Kidney epithelial cell (primary cell): Measurements from ENCODE around the gene KCTD1. TPM values are rescaled to one million over a fixed set of nuclear protein-coding genes. Genes with fewer than 3 reads are reported as not detected.

ENCODE experiments used
- DNase-seq: peaks from one replicate; pipeline ENCODE4 v3.0.0-alpha.2; 2010; ENCODE audit warnings: low read depth
- H3K27me3 ChIP-seq: 2 replicates; pipeline ENCODE4 v1.6.0; 2011; ENCODE audit warnings: low read length; ENCODE audit not compliant: control insufficient read depth, insufficient read depth
- H3K36me3 ChIP-seq: 2 replicates; pipeline ENCODE4 v1.5.1; 2011; ENCODE audit warnings: low read length; ENCODE audit not compliant: control insufficient read depth, insufficient read depth
- H3K4me3 ChIP-seq: 2 replicates; pipeline ENCODE4 v1.5.1; 2011; ENCODE audit warnings: low read depth, mild to moderate bottlenecking, control low read depth, low read length
- total RNA-seq: library from RNA; depleted of rRNA; stranded (reverse); fragments of >200 nt; gene quantifications from 2 replicates; pipeline ENCODE4 v1.2.3, GENCODE V29; 2015
- TF ChIP-seq, protein P1 (sequence below): IDR thresholded peaks from 2 replicates; pipeline ENCODE4 v1.5.1; 2011; ENCODE audit warnings: mild to moderate bottlenecking, moderate library complexity, low read length, control low read depth, inconsistent platforms; ENCODE audit not compliant: insufficient read depth, poor library complexity, severe bottlenecking

Gene KCTD1
- total RNA-seq, 1 donor from 2014 or later, result 30.5 TPM

DNA sequence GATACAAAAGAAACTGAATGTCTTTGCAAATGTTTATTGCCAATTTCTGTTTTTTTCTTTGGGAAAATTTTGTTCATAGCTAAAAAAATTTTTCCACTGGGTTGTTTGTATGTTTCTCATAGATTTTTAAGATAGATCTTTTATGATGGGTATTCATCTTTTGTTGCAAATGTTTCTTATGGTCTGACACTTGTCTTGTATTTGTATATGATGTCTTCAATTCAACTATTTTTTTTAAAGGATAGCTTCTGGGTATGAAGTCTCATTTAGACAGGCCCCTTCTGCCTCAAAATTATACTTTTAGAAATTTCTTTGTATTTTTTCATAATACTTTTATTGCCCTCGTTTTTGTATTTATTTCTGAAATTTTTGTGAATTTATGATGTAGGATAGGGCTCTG is 73.8 kb downstream of the KCTD1 start:
- TF ChIP-seq, protein P1, sequence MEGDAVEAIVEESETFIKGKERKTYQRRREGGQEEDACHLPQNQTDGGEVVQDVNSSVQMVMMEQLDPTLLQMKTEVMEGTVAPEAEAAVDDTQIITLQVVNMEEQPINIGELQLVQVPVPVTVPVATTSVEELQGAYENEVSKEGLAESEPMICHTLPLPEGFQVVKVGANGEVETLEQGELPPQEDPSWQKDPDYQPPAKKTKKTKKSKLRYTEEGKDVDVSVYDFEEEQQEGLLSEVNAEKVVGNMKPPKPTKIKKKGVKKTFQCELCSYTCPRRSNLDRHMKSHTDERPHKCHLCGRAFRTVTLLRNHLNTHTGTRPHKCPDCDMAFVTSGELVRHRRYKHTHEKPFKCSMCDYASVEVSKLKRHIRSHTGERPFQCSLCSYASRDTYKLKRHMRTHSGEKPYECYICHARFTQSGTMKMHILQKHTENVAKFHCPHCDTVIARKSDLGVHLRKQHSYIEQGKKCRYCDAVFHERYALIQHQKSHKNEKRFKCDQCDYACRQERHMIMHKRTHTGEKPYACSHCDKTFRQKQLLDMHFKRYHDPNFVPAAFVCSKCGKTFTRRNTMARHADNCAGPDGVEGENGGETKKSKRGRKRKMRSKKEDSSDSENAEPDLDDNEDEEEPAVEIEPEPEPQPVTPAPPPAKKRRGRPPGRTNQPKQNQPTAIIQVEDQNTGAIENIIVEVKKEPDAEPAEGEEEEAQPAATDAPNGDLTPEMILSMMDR, result no peak
- Histone ChIP-seq H3K4me3 (no peak overlapping the region), H3K36me3 (no peaks in the 10 kb centered on the region), H3K27me3 (no peaks in the 10 kb centered on the region)
- DNase-seq, result no peak

DNA sequence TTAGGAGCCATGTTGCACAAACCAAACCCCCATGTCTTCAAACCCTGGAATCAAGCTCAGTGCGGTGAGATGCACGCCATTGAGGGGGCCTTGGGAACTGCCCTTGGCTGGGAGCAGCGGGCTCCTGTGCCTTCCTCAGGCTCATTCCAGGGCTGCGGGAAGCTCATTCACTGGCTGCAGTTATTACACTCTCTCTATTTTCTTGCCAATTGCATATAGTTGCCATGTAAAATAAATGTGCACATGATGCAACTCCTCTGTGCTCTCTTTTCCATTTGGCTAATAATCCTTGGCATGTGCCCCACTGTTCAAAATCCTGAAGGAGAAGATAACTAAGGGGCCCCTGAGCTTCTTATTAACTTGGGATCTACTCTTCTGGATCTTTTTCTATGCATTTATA is 74.7 kb downstream of the KCTD1 start:
- H3K4me3 ChIP-seq, result no peak overlapping the region
- no peaks in the 10 kb centered on the region for H3K27me3 ChIP-seq
- DNase-seq, result no peak
- TF ChIP-seq, protein P1, result no peak
- H3K36me3 ChIP-seq, result no peaks in the 10 kb centered on the region

DNA sequence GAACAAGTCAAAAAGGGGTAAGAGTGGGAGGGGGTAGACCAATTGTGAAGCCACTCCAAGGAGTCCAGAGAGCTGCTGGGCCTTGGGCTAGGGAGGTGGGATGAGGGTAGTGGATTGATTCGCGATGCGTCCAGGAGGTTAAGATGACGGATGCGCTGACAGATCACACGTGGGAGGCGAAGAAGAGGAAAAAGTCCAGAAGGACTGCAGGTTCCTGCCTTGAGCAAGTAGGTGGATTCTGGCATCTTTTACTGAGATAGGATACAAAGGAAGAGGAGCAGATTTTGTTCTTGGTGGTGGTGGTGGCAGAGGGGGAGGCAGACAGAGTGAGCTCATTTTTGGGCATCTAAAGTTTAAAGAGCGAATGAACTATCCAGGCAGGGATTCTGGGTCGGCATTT is 76.5 kb downstream of the KCTD1 start:
- TF ChIP-seq, protein P1, result no peak
- no peaks in the 10 kb centered on the region for H3K27me3 ChIP-seq
- no peak for DNase-seq
- no peaks in the 10 kb centered on the region for H3K36me3 ChIP-seq
- H3K4me3 ChIP-seq, result no peak overlapping the region

DNA sequence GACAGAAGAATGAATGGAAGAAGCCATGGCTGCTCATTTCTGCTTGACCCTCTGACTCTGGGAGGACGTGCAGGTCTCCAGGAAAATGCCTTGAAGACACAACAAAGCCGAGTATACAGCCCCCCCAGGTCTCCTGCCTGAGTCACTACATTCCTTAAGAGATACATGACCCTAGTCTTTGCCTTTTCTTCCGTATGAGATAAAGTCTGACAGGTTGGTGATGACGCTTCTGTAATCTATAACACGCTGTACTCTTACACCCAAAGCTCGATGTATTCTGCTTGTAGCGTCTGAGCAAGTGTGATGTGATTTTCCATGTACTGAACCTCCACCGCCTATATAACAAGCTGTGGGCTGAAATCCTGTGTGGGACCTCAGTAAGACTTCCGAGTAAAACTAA is 77.3 kb downstream of the KCTD1 start:
- Histone ChIP-seq H3K4me3 (no peak overlapping the region), H3K27me3 (no peaks in the 10 kb centered on the region), H3K36me3 (no peaks in the 10 kb centered on the region)
- DNase-seq, result no peak
- TF ChIP-seq, protein P1, result no peak

DNA sequence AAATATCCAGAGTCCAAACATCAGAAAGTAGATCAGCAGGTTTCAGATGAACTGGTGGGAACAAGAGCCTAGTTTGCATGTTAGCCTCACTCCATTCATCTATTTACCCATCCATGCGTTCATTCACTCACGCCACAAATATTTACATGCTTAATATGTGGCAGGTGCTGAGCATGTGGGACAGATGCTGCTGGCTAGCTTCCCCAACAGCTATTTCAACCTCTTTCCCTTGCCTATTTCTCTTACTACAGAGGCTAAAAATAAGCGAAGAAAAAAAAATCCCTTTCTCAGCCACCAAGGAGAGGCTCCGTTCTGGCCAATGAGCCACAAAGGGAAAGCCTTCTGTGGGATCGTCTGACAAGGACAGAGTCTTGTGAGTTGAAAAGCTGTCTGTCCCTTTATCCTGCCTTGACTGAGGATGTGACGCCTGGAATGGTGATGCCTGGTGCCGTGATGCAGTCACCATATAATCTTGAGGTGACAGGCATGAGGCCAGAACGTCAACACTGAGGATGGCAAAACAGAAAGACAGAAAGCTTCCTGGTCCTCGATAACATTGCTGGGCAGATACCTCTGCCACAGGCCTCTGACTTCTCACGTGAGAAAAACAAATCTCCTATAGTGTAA is 78.2 kb downstream of the KCTD1 start:
- TF ChIP-seq, protein P1, result no peak
- Histone ChIP-seq H3K36me3 (peaks cover 1% of the 10 kb centered on the region), H3K27me3 (no peaks in the 10 kb centered on the region), H3K4me3 (no peak overlapping the region)
- DNase-seq, result no peak

DNA sequence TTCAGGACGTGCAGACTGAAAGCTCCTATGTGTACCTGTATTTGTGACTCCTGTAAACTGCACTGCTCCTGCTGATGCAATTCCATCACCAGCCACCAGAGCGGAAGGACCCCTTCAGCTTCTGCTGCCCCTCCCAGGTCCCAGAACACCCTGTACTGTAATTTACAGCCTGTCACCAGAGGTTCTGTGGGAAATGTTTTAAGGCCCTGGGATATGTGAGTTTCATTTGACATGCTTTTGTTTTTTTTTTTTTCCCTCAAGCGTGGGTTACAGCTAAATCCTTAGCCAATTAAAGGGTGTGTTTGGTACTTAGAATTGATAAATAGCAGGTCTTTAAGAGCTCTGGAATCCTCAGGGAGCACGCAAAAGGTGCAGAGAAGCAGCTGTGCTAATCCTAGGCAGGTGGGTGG is 79.4 kb downstream of the KCTD1 start:
- Histone ChIP-seq H3K27me3 (no peaks in the 10 kb centered on the region), H3K4me3 (no peak overlapping the region), H3K36me3 (peaks cover 3% of the 10 kb centered on the region)
- DNase-seq, result no peak
- TF ChIP-seq, protein P1, result peak; percentile 76
